ENCODE data around the gene SLC12A9.

SLC12A9 gene

DNA sequence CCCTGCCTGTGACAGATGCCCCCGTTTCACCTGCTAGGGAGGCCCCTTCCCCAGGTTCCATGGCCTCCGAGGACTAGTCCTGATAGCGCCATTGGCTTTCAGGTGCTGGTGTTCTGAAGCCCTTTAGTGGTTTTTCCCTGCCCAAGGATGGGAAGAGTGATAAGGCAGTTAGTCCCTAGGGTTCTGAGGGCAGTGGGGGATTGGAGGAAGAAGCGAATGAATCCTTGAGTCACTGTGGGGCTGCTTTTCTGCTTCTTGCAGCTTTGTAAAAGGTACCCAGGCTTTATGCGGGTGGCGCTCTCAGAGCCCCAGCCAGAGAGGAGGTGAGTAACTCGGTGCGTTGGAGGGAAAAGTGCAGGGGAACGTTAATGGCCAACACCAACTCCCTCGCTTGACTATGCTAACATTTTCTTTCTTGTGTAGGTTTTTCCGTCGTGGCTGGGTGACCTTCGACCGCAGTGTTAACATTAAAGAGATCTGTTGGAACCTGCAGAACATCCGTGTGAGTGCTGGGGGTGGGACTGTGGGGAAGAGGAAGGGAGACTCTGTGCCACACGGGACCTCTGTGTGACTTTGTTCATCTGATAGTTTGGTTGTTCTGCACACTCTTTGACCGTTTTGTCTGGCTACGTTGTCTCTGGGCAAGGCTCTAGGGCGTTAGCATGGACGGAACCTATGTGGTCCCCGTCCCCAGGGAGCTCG is 33.1 kb downstream of the SLC12A9 start:
- DNase-seq: no peak

GRCh38 chr7:100886142-100886935 is 33.8 kb downstream of the SLC12A9 start:
- no peak for DNase-seq

DNA sequence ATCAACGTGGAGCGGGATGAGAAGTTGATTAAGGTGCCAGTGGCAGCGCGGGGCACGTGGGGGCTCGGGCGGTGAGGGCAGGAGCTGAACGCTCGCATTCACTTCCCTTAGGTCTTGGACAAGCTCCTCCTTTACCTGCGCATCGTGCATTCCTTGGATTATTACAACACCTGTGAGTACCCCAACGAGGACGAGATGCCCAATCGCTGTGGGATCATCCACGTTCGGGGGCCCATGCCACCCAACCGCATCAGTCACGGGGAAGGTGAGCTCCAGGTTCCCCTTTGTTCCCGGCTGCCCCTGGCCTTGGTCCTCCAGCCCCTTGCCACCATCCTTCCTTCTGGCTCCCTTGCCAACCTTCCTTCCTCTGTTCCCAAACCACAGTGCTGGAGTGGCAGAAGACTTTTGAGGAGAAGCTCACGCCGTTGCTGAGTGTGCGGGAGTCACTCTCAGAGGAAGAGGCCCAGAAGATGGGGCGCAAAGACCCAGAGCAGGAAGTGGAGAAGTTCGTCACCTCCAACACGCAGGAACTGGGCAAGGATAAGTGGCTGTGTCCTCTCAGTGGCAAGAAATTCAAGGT is 34.5 kb downstream of the SLC12A9 start:
- no peak for DNase-seq

- peak; percentile 45 for DNase-seq
Measured at GRCh38 chr7:100887516-100888290, 35.2 kb downstream of the SLC12A9 start.

- no peak for DNase-seq
Measured at GRCh38 chr7:100888291-100888987, 35.9 kb downstream of the SLC12A9 start.

DNA sequence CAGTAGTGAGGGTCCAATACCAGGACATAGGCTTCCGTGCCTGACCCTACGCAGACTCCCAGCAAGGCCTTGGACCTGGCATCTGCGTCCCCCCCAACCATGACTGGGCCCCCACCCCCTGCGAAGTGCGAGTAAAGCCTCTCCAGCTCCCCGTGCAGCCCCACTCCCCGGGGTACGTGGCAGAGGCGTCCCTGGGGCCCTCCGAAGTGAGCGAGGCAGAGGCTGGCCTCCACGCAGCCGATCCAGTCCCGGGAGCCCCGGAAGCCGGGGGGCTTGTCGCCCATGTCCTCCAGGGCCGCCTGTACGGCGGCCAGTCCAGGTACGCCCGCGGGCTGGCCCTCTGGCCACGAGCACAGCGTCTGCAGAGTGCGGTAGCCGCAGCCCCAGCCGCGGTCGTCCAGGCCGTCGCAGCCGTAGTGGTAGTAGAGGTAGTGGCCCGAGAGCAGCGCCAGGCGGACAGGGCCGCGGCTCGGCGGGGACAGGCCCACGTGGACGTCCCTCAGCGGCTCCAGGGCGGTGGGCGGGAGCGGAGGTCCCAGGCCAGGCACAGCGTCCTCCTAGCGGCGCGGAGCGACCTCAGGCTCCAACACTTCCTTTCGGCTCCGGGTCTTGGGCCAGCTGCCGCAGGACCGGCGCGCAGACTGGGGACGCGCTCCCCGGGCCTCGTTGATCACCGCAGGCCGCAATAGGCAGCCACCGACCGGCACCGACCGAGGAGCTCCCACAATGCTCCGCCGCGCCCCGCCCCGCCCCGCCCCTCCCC is 36.7 kb downstream of the SLC12A9 start, which contains the start of gene UFSP1:
Gene UFSP1, minus strand, starts transcription at position 728 of the 763 bp plus-strand sequence. Its CDS starts 444 bp downstream, at position 284.
- DNase-seq: no peak

DNA sequence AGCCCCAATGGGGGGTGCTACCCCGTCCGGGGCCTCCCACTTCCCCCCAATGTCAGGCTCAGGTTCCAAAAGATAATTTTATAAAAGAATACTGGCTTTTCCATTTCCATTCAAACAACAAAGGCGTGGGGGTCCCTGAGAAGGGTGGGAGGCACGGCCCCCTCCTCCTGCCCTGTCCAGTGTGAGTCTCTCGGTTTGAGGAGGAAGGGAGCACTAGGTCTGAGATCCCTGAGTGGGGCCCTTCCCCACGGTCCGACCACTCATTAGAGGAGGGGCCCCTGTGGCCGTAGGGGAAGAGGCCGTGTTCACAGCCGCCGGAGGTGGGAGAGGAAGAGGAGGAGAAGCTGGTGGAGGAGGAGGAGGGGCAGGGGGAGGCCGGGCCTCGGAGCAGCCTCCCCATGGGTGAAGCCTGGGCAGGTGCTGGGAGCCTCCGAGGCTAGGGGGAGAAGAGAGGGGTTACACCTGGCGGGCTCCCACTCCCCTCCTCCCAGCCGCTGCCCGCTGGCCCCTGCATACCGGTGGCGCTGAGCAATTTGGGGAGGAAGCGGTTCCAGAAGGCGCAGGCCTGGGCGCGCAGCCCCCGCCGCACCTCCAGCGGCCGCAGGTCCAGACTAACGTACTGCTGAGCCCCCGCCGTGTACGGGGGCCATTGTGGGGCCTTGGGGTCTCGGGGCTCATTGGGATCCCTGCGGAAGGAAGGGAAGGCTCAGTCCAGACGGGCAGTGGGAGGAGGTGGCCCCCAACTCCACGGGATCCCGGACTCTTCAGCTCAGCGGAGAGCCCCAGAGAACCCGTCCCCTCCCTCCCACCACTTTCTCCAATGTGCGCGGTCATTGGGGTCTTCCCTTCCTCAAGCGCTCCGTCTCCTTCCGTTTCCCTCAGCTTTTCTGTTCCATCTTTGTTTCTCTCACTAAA is 38.4 kb downstream of the SLC12A9 start:
- no peak for DNase-seq

- DNase-seq: no peak
Measured at GRCh38 chr7:100891568-100892247, 39.2 kb downstream of the SLC12A9 start.

DNA sequence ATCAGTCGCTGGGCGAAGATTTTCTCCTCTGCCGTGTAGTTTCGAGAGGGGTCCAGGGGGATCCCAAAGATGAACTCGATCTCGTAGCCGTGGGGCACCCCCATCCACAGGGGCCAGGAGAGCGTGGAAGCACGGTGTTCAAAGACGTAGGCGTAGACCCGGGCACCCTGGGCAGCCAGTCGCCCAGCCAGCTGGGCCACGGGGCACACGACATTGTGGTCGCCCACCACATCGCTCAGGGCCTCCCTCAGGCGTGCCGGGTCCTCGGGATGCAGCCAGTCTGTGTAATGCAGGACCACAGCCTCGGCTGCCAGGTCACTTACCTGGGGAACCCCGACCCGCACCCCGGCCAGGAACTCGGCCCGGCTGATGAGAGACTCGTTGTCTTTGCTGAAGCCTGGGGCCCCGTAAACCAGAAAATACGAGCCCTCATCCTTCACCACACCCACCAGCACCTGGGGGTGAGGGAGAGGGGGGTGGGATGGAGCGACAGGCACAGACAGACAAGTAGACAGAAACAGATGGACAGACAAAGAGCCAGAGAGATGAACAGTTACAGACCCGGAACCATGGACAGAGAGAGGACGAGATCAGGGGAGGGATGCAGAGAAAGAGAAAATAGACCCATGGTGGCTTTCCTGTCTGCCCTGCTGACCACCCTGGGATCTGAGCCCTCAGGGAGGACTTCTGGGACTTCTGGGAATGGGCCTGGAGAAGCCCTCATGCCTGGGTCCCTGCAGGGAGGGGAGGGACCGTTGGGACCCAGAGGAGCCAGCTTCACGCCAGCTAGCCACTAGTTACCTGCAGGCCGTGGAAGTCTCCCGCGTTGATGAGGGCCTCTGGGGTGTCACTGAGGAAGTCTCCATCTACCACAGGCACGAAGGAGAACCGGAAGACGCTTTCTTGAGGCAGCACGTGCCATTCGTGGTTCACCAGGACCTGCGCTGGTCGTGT is 40.1 kb downstream of the SLC12A9 start:
- no peak for DNase-seq

- DNase-seq: no peak
Measured at GRCh38 chr7:100893318-100893895, 40.9 kb downstream of the SLC12A9 start.

DNA sequence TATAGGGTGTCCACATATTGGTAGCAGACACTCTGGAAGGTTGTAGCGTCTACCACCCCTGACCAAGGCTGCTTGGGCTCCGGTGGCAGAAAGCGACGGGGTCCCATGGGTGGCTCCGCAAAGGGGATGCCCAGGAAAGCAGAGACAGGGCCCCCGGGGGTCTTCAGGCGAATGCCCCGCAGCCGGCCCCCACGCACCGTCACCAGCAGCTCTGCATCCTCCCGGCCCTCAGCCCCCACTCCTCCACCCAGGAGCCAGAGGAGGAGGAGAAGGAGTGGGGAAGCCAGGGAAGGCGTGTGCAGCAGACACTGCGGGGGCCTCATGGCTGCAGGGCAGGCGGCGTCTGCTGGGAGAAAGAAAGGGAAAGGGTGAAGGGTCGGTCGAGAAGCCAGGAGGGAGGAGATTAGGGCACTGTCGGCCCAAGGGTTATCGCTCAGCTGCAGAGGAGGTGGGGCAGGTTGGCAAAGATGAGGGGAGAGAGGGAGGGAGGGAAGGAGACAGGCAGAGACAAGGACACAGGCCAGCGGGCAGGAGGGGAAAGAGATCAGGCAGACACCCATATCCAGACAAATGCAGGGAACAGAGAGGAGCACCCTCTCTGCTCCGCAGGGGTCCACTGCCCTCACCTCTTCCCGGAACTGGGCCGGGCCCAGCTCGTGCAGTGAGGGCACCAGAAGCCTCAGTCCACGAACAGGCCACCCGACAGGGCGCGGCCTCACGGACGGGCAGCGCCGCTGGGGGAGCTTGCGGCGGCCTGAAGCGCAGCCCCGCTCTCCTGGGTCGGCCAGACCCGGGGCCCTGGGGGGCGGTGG is 41.6 kb downstream of the SLC12A9 start:
- DNase-seq: no peak

- DNase-seq: peak; percentile 63
Measured at GRCh38 chr7:100894860-100895700, 42.6 kb downstream of the SLC12A9 start.

GRCh38 chr7:100895701-100895955 is 43.1 kb downstream of the SLC12A9 start, which contains the start of gene ACHE:
TSS of gene ACHE (minus strand) at chr7:100895888. CDS start at chr7:100894232, 1,656 bp downstream.
- DNase-seq: no peak

DNA sequence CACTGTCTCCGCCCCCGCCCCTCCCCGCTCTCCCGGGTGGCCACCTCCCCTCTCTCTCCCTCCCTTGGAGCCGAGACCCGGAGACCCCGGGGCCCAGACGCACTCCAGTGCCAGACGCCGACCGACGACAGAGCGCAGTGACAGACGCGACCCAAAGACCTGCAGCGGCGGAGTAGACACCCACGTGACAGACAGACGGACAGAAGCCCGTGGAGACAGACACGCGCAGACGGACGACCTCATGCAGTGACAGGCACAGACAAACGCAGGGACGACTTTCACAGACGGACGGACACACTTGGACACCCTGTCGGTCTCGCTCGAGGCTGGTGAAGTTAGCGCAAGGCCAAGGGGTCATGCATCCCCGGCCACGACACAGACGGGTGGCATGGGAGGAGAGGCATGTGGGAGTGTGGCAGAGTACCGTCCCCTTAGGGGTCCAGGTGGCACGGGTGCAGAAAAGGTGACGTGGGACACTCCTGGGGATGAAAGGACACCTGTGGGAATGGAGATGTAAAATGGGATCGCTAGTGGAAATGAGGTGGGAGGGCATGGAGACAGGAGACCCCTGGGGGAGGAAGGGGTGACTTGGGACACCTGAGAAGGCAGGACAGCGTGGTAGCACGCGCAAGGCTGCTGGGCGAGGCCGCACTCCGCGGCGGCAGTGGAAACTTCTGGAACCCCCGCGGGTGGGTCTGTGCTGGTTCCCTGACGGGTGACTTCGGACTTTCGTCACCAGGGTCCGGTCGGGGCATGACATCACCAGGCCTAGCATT is 43.6 kb downstream of the SLC12A9 start:
- DNase-seq: peak; percentile 41

DNA sequence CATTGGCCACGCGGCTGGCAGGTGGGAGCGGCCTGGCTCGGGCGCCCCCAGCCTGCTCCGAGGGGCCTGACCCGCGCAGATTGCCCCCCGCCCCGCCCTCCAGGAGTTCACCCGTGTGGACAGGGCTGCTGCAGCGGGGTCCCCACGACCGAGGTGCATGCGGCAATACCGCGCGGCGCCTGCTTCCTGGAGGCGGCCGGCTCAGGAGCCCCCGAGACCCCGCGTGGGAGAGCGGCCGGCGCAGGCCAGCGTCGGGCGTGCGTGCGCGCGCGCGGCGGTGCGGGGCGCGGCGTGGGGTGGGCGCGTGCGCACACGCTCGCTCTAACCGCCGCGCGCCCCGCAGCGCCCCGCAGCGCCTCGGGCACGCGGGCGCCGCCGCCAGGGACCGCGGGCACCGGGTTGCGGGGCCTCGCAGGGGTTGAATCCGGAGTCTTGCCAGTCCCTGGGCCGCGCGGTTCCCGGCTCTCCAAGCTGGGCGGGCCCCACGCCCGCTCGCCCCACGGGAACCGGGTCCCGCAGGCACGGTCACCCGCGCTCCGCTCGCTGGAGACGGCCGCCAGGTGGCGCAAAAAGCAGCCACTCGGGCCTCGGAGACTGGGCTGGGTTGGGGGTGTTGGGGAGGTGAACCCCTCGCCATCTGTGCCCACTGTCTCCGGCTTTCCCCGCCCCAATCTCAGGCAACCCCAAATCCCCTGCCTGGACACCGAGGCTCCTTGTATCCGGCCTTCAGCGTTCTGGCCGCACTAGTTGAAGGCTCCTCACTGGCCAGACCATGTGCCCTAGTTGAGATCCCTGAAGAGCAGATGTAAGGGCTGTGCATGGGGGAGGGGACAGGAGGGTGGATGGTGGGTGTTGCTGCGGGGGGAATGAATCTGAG is 44.5 kb downstream of the SLC12A9 start:
- peak; percentile 61 for DNase-seq

All from activated naive CD4-positive, alpha-beta T cell treated with anti-CD3 and anti-CD28 coated beads, Interleukin-2, amount 50 U/mL, for 16 hours (primary cell).